Calu3 (cell line): ENCODE results near the gene CNNM1. TPM values are rescaled to one million over a fixed set of nuclear protein-coding genes. Genes with fewer than 3 reads are reported as not detected.

Source experiments
- BruUV-seq: library from RNA; stranded (reverse); fragments of 400-500 nt; replicated peaks from 2 replicates; lab custom pipeline; 2021; lab: Mats Ljungman, UMichigan
- CTCF ChIA-PET: fragments of 300-600 bp; sonication (Branson Sonifier 250); formaldehyde crosslinking; loops from one replicate; lab custom pipeline; 2022; ENCODE audit warnings: antibody characterized with exemption; lab: Charles Lee
- DNase-seq: peaks from one replicate; pipeline ENCODE4 v3.0.0; 2022
- H3K27ac Mint-ChIP-seq: one replicate; pipeline ENCODE4 v1.8.0; 2022; ENCODE audit warnings: mixed read lengths; ENCODE audit not compliant: unreplicated experiment
- H3K27me3 Mint-ChIP-seq: one replicate; pipeline ENCODE4 v1.8.0; 2022; ENCODE audit warnings: mixed read lengths; ENCODE audit not compliant: unreplicated experiment
- H3K36me3 Mint-ChIP-seq: one replicate; pipeline ENCODE4 v1.8.0; 2022; ENCODE audit warnings: mild to moderate bottlenecking, moderate library complexity, mixed read lengths; ENCODE audit not compliant: insufficient read depth, unreplicated experiment
- H3K4me1 Mint-ChIP-seq: one replicate; pipeline ENCODE4 v1.8.0; 2022; ENCODE audit warnings: mild to moderate bottlenecking, low read depth, mixed read lengths; ENCODE audit not compliant: unreplicated experiment
- H3K4me3 Mint-ChIP-seq: one replicate; pipeline ENCODE4 v1.8.0; 2022; ENCODE audit warnings: mild to moderate bottlenecking, low read depth, moderate library complexity, mixed read lengths; ENCODE audit not compliant: unreplicated experiment
- H3K9me3 Mint-ChIP-seq: one replicate; pipeline ENCODE4 v1.8.0; 2022; ENCODE audit warnings: low read depth, mixed read lengths; ENCODE audit not compliant: unreplicated experiment
- intact Hi-C: fragments of 100-400 bp; cut with micrococcal nuclease; formaldehyde crosslinking; loops from one replicate; pipeline ENCODE4 v1.10.0; 2022; ENCODE audit not compliant: unreplicated experiment
- total RNA-seq: library from RNA; stranded (reverse); gene quantifications from 2 replicates; pipeline ENCODE4 v1.2.3, GENCODE V29; 2022
- TF ChIP-seq, protein P1 (sequence below): fragments of 200-600 bp; IDR thresholded peaks from one replicate; pipeline ENCODE4 v1.8.0; 2022; ENCODE audit warnings: antibody characterized with exemption; ENCODE audit not compliant: unreplicated experiment

CNNM1 gene
- total RNA-seq, 1 experiment from 2014 or later = 5.8 TPM

DNA sequence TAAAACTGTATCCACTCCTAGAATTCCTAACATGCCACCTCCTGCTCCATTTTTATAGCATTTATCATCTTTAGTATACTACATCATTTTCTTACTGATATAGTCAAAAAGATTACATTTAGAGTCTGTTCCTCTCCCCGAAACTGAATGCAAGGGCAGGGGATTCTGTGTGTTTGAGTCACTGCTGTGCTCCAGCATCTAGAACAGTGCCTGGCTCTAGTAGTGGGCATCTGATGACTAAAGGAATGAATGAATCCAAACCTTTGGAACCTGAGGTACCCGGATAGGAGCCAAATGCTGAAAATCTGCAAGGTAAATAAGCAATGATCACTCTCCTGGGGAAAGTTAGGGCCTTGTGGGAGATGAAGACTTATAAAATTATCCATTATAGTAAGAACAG lies 82.4 kb downstream of the CNNM1 start:
- intact Hi-C loops = no loop called here
- CTCF ChIA-PET = interaction anchor here (0.6 to 1.0 kb wide), 3 partner anchors 19 to 87 kb away, joined by 3 read pairs; no protein-coding TSS in a partner anchor
- Mint-ChIP-seq H3K27ac (no peak overlapping the region), H3K9me3 (no peaks in the 10 kb centered on the region), H3K27me3 (no peaks in the 10 kb centered on the region), H3K36me3 (no peaks in the 10 kb centered on the region), H3K4me3 (no peak overlapping the region), H3K4me1 (no peaks in the 10 kb centered on the region)
- no peak for DNase-seq
- TF ChIP-seq, protein P1, sequence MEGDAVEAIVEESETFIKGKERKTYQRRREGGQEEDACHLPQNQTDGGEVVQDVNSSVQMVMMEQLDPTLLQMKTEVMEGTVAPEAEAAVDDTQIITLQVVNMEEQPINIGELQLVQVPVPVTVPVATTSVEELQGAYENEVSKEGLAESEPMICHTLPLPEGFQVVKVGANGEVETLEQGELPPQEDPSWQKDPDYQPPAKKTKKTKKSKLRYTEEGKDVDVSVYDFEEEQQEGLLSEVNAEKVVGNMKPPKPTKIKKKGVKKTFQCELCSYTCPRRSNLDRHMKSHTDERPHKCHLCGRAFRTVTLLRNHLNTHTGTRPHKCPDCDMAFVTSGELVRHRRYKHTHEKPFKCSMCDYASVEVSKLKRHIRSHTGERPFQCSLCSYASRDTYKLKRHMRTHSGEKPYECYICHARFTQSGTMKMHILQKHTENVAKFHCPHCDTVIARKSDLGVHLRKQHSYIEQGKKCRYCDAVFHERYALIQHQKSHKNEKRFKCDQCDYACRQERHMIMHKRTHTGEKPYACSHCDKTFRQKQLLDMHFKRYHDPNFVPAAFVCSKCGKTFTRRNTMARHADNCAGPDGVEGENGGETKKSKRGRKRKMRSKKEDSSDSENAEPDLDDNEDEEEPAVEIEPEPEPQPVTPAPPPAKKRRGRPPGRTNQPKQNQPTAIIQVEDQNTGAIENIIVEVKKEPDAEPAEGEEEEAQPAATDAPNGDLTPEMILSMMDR = no peak
- no TSS peak for BruUV-seq

DNA sequence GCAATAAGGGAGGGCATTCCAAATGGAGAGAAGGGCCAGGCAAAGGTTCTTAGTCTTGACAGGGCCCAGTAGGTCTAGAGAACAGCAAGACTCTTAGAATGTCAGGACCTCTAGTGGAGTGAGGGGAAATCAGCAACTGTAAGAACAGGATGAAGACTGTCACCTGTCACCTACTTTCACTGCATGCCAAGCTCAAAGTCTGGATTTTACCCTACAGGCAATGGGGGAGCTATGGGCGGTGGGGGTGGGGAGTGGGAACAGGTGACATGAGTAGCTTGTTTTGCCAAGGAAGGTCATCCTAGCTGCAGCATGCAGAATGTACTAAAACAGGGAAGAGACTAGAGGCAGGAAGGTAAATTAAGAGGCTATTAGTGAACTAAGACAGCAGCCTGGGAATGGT lies 82.9 kb downstream of the CNNM1 start:
- intact Hi-C loops = no loop called here
- DNase-seq = no peak
- no peaks in the 10 kb centered on the region for H3K27me3 Mint-ChIP-seq
- H3K27ac Mint-ChIP-seq = no peak overlapping the region
- BruUV-seq = no TSS peak
- no peaks in the 10 kb centered on the region for H3K4me1 Mint-ChIP-seq
- no peaks in the 10 kb centered on the region for H3K9me3 Mint-ChIP-seq
- TF ChIP-seq, protein P1 = no peak
- CTCF ChIA-PET = interaction anchor here (0.6 to 1.0 kb wide), 3 partner anchors 20 to 87 kb away, joined by 3 read pairs; no protein-coding TSS in a partner anchor
- no peaks in the 10 kb centered on the region for H3K36me3 Mint-ChIP-seq
- no peak overlapping the region for H3K4me3 Mint-ChIP-seq

GRCh38 chr10:99418910-99419624 lies 89.9 kb downstream of the CNNM1 start:
- intact Hi-C loops = no loop called here
- H3K27ac Mint-ChIP-seq = no peak overlapping the region
- H3K4me3 Mint-ChIP-seq = no peak overlapping the region
- H3K36me3 Mint-ChIP-seq = peaks cover 15% of the 10 kb centered on the region
- DNase-seq = no peak
- H3K9me3 Mint-ChIP-seq = peaks cover 2% of the 10 kb centered on the region
- CTCF ChIA-PET = interaction anchor here (0.6 kb wide), 1 partner anchor 146 kb away, joined by 3 read pairs; no protein-coding TSS in a partner anchor
- no TSS peak for BruUV-seq
- TF ChIP-seq, protein P1 = no peak
- peaks cover 22% of the 10 kb centered on the region for H3K4me1 Mint-ChIP-seq
- H3K27me3 Mint-ChIP-seq = no peaks in the 10 kb centered on the region

DNA sequence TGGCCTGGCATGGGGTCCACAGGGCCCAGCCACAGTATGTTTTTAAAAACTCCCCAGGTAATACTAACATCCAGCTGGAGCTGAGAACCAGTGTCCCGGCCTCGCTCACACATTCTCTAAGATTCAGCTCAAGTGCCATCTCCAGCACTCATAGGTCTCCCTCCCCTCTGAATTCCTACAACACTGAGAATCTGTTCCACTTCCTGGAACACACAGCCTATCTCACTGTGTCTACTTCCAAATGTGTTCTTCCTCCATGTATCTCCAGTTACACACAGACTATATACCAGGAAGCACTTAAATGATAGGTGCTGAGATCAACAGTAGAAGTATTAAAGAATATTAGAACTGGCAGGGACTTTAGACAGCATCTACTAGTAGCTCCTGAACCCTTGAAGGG lies 90.5 kb downstream of the CNNM1 start:
- no peak for DNase-seq
- Mint-ChIP-seq H3K9me3 (peaks cover 2% of the 10 kb centered on the region), H3K4me3 (no peak overlapping the region), H3K27ac (no peak overlapping the region), H3K4me1 (peaks cover 23% of the 10 kb centered on the region), H3K36me3 (peaks cover 17% of the 10 kb centered on the region), H3K27me3 (no peaks in the 10 kb centered on the region)
- no TSS peak for BruUV-seq
- TF ChIP-seq, protein P1 = no peak
- intact Hi-C loops = no loop called here
- CTCF ChIA-PET = interaction anchor here (0.6 kb wide), 1 partner anchor 131 kb away, joined by 5 read pairs; no protein-coding TSS in a partner anchor
